EL (cell line): ENCODE measurements around the gene SAP25.

Experiments
- DNase-seq: peaks from one replicate; pipeline ENCODE4 v3.0.0-alpha.2; 2016

SAP25 gene

GRCh38 chr7:100573691-100574361 lies at the start of gene SAP25:
SAP25 (minus strand) TSS chr7:100573900; CDS start chr7:100573742, 158 bp downstream.
- DNase-seq = no peak

- DNase-seq = no peak
These were observed 47.9 kb upstream of the SAP25 start for GRCh38 chr7:100621554-100621953.

GRCh38 chr7:100620804-100621203 lies 47.1 kb upstream of the SAP25 start:
- no peak for DNase-seq

GRCh38 chr7:100620239-100620638 lies 46.5 kb upstream of the SAP25 start:
- no peak for DNase-seq

- DNase-seq = no peak
These were observed 40.7 kb upstream of the SAP25 start for GRCh38 chr7:100614308-100614861.

- no peak for DNase-seq
These were observed 39.9 kb upstream of the SAP25 start for GRCh38 chr7:100613412-100614175.

GRCh38 chr7:100612730-100613390 lies 39.2 kb upstream of the SAP25 start:
- no peak for DNase-seq

GRCh38 chr7:100611983-100612729 lies 38.5 kb upstream of the SAP25 start, which contains the start of gene MOSPD3:
MOSPD3 (plus strand) TSS chr7:100612540; CDS start chr7:100612792, 252 bp downstream.
- peak; percentile 99 for DNase-seq

- DNase-seq = no peak
These were observed 36.3 kb upstream of the SAP25 start for GRCh38 chr7:100609958-100610357.

- peak; percentile 29 for DNase-seq
These were observed 33.4 kb upstream of the SAP25 start for GRCh38 chr7:100607111-100607510.

- DNase-seq = no peak
These were observed 32.6 kb upstream of the SAP25 start for GRCh38 chr7:100606313-100606712.

GRCh38 chr7:100604976-100605911 lies 31.5 kb upstream of the SAP25 start:
- DNase-seq = no peak

GRCh38 chr7:100604028-100604975 lies 30.6 kb upstream of the SAP25 start:
- peak; percentile 87 for DNase-seq

GRCh38 chr7:100603726-100604027 lies 30.0 kb upstream of the SAP25 start:
- peak; percentile 59 for DNase-seq

GRCh38 chr7:100602889-100603725 lies 29.4 kb upstream of the SAP25 start:
- peak; percentile 94 for DNase-seq

- DNase-seq = no peak
These were observed 27.0 kb upstream of the SAP25 start for GRCh38 chr7:100600730-100601038.

GRCh38 chr7:100599911-100600729 lies 26.4 kb upstream of the SAP25 start:
- no peak for DNase-seq

- DNase-seq = no peak
These were observed 24.7 kb upstream of the SAP25 start for GRCh38 chr7:100598425-100598824.

- DNase-seq = no peak
These were observed 21.5 kb upstream of the SAP25 start for GRCh38 chr7:100595188-100595587.
